Skeletal muscle satellite cell (primary cell): Measurements from ENCODE around the gene THOP1.

Source experiments
- H3K27me3 ChIP-seq: 2 replicates; pipeline ENCODE4 v1.7.0; 2013; ENCODE audit warnings: low read length; ENCODE audit not compliant: control insufficient read depth, insufficient read depth
- H3K36me3 ChIP-seq: 2 replicates; pipeline ENCODE4 v1.7.0; 2013; ENCODE audit warnings: mild to moderate bottlenecking, control low read depth, low read length; ENCODE audit not compliant: insufficient read depth
- H3K4me1 ChIP-seq: 2 replicates; pipeline ENCODE4 v1.7.0; 2013; ENCODE audit warnings: low read length; ENCODE audit not compliant: control insufficient read depth, insufficient read depth
- H3K4me2 ChIP-seq: 2 replicates; pipeline ENCODE4 v1.7.0; 2013; ENCODE audit warnings: mild to moderate bottlenecking, low read length
- H3K4me3 ChIP-seq: 2 replicates; pipeline ENCODE4 v1.7.0; 2013; ENCODE audit warnings: low read length
- H3K9ac ChIP-seq: 2 replicates; pipeline ENCODE4 v1.7.0; 2013; ENCODE audit warnings: mild to moderate bottlenecking, low read depth, low read length, moderate library complexity
- H3K9me3 ChIP-seq: replicated peaks from 2 replicates; pipeline ENCODE4 v1.7.0; 2013; ENCODE audit warnings: mild to moderate bottlenecking, control low read depth, low read length

The THOP1 gene

DNA sequence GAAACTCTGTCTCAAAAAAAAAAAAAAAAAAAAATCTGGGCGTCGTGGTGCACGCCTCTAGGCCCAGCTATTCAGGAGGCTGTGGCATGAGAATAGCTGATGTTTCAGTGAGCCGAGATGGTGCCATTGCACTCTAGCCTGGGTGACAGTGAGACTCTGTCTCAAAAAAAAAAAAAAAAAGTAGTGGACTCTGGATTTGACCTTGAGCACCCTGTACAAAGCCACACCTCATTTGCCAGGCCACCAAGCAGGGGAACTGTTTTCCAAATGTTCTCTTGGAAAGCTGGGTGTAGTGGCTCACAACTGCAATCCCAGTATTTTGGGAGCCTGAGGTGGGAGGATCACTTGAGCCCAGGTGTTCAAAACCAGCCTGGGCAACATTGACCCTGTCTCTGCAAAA is 52.1 kb downstream of the THOP1 start:
- peaks cover 5% of the 10 kb centered on the region for H3K4me1 ChIP-seq
- H3K4me2 ChIP-seq = no peak overlapping the region
- H3K36me3 ChIP-seq = peaks cover 5% of the 10 kb centered on the region
- H3K9ac ChIP-seq = no peak overlapping the region
- H3K4me3 ChIP-seq = no peak overlapping the region
- no peaks in the 10 kb centered on the region for H3K27me3 ChIP-seq
- peaks cover 35% of the 10 kb centered on the region for H3K9me3 ChIP-seq

DNA sequence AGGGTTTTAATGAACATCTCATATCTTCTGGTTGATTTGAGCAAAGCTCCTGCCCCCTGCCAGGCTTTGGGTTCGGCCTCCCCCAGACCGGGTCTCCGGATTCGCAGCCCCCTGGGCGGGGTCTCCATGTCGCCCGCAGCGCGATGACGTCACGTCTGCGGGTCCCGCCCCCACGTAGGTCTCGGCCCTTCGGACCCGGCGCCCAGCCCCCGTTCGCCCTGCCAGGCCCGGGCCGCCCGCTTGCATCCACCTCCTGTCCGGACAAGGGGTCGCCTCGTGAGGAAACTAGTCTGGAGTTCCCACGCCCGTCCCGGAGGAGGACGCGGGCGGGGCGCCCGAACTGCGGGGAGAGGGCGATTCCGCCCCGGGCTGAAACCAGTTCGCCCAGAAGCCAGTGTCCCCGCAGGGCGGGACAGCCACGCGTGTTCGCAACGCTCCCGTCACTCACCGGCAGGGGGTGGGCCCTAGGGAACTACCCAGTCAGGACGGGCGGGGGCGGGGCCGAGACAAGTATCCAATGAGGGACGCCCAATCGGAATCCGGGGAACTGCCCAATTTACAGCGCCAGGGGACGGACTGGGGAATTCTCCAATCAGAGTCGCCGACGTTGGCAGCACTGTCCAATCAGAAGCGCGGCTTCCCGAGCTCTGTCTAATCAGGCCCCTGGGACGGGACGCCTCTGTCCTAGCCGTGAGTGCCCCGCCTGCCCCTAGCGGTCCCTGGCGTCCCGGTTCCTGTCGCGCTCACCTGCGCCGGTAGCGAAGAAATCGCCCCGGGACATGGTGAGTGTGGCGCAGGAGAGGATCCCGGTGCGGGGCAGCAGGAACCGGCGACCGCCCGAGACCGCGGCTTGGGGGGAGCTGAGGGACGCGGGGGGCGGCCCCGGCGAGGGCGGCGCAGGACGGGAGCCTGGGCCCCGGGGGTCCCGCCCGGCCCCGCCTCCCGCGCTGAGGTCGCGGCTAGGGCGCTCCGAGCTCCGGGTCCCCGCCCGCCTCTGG is 55.8 kb downstream of the THOP1 start, which contains the start of gene ZNF555:
TSS of gene ZNF555 (plus strand) at position 682 of the 998 bp plus-strand sequence. CDS start at position 780, 98 bp downstream.
- Histone ChIP-seq H3K36me3 (peaks cover 5% of the 10 kb centered on the region), H3K4me3 (peak within 1 kb of the TSS; percentile 95), H3K27me3 (no peaks in the 10 kb centered on the region), H3K9ac (peak within 1 kb of the TSS; percentile 89), H3K4me1 (peaks cover 12% of the 10 kb centered on the region), H3K9me3 (peaks cover 10% of the 10 kb centered on the region), H3K4me2 (peak within 1 kb of the TSS; percentile 99)

DNA sequence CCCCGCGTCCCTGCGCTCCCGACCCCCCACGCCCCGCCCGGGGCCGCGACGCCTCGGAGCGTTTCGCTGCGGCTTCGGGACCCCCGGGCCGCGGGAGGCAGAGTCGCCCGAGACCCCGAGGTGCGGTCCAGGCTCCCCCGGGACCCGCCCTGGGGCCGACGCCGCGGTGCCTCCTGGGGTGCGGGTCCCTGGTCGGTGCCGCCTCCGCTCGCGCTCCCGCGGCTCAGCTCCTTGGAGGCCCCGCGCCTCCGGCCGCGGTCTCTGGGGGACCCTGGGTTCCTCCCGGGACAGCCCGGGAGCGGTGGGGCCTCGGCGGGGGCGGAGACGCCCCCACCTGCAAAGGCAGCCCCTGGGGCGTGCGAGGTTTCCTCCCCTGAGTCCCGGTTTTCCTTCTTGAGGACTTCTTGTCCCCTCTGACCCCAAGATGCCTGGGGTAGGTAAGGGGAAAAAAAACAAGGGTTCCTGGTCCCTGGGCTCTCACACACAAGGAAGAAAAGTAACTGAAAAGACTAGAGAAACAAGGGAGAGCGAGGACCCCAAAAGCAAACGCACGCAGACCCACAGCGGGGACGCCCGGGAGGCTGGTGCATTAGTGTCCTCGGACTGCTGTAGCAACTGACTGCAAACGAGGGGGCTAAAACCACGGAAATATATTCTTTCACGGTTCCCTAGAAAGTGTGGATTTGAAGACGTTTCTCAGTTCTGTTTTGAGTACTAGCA is 56.7 kb downstream of the THOP1 start:
- Histone ChIP-seq H3K4me2 (peak overlapping the region; percentile 99), H3K36me3 (peaks cover 5% of the 10 kb centered on the region), H3K9me3 (peaks cover 4% of the 10 kb centered on the region), H3K4me3 (peak overlapping the region; percentile 95), H3K27me3 (no peaks in the 10 kb centered on the region), H3K9ac (peak overlapping the region; percentile 89), H3K4me1 (peaks cover 15% of the 10 kb centered on the region)

DNA sequence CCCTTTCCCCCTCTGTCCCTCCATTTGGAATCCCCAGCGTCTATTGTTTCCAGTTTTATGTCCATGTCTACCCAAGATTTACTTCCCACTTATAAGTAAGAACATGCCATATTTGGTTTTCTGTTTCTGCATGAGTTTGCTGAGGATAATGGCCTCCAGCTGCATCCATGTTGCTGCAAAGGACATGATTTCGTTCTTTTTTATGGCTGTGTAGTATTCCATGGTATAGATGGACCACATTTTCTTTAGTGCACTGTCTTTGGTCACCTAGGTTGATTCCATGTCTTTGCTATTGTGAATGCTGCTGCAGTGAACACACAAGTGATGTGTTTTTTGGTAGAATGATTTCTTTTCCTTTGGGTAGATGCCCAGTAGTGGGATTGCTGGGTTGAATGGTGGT is 59.8 kb downstream of the THOP1 start:
- peaks cover under 1% of the 10 kb centered on the region for H3K9me3 ChIP-seq
- H3K36me3 ChIP-seq = peaks cover 8% of the 10 kb centered on the region
- H3K27me3 ChIP-seq = no peaks in the 10 kb centered on the region
- H3K9ac ChIP-seq = no peak overlapping the region
- peaks cover 19% of the 10 kb centered on the region for H3K4me1 ChIP-seq
- H3K4me3 ChIP-seq = no peak overlapping the region
- no peak overlapping the region for H3K4me2 ChIP-seq

DNA sequence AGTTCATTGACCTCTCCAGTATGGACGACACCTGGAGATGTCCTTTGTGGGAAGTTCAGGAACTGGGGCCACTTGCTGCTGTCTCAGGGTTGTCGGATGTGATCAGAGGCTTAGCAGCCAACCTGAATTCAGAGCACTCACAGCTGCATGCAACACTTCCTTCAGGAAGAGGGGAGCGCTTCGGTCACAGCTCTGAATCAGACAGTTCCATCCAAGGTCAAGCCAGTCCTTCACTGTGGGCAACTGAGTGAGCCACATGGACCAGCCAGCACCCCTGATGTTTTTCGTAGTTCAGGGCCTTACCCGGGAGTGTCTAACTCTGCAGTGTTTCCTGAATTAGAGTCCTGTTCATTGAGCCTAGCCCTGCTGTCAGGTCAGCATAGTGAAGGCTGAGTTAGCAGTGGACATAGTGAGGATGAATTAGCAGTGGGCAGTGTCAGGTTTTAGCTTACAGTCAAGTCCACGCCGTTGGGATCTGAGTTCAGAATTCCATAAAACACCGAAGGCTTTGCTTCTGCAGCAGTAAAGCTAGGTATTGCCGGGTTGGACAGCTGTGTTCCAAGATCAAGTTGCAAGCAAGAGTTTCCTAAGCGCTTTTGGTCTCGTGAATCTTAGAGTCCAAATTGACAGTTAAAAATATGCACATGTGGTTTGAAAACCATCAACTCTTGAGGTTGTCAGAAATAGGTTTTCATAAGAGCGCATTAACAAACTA is 61.0 kb downstream of the THOP1 start:
- peaks cover 8% of the 10 kb centered on the region for H3K9me3 ChIP-seq
- no peak overlapping the region for H3K4me3 ChIP-seq
- peak overlapping the region; percentile 26 for H3K4me2 ChIP-seq
- no peaks in the 10 kb centered on the region for H3K27me3 ChIP-seq
- H3K4me1 ChIP-seq = peaks cover 19% of the 10 kb centered on the region
- H3K36me3 ChIP-seq = peaks cover 17% of the 10 kb centered on the region
- H3K9ac ChIP-seq = no peak overlapping the region

DNA sequence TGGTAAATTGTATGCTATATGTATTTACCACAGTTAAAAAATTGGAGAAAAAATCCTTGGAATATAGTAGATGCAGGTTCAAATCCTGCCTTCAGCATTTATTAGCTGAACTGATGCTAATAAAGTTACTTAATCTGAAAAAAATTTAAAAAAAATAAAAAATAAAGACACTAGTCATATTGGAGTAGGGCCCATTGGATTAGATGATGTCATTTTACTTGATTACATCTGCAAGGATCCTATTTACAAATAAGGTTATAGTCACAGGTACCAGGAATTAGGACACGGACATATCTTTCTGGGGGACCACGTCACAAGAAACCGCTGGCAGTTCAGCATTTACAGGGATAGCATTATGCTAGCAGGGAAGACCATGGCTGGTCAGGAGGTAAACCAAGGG is 62.2 kb downstream of the THOP1 start:
- Histone ChIP-seq H3K9ac (no peak overlapping the region), H3K4me2 (no peak overlapping the region), H3K4me3 (no peak overlapping the region), H3K4me1 (peaks cover 14% of the 10 kb centered on the region), H3K36me3 (peaks cover 29% of the 10 kb centered on the region), H3K9me3 (peaks cover 18% of the 10 kb centered on the region), H3K27me3 (no peaks in the 10 kb centered on the region)

DNA sequence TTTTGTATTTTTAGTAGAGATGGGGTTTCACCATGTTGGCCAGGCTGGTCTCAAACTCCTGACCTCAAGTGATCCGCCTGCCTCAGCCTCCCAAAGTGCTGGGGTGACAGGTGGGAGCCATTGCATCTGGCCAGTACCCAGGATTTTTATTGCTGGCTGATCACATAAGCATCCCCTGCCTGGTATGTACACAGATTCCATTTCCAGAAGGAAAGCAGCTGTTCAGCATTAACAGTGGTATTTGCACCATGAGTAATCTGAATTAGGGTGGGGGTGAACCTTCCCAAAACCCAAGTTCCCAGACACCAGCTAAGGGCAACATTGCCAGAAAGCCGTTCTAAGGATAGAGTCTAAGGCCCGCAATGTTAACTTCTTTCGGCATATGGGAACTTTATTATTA is 63.3 kb downstream of the THOP1 start:
- no peak overlapping the region for H3K9ac ChIP-seq
- peak overlapping the region; percentile 17 for H3K4me3 ChIP-seq
- peaks cover 12% of the 10 kb centered on the region for H3K4me1 ChIP-seq
- H3K36me3 ChIP-seq = peaks cover 40% of the 10 kb centered on the region
- no peaks in the 10 kb centered on the region for H3K27me3 ChIP-seq
- H3K4me2 ChIP-seq = peak overlapping the region; percentile 54
- H3K9me3 ChIP-seq = peaks cover 29% of the 10 kb centered on the region

DNA sequence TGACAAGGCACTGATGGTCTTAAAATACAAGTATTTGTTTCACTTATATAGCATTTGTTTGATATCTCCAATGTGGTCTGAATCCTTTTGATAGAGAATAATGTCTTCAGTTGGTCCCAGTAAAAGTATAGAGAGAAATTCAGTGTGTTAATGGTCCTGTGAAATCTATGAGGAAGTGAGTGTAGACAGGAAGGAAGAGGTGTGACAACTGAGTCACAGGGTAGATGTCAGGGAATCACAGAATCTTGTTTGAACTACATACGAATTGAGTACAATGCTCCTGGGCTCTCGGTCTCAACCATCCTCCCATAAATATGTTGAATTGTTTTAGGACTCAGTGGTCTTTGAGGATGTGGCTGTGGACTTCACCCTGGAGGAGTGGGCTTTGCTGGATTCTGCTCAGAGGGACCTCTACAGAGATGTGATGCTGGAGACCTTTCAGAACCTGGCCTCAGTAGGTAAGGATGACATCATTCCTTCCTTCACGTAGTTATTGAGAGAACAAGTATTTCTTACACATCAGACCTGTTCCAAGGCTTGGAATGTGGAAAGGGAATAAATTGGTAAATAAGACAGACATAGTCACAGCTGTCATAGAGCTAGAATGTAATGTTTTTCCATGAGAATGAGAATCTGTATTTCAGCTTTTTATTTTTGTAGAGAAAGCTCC is 65.1 kb downstream of the THOP1 start:
- Histone ChIP-seq H3K9ac (no peak overlapping the region), H3K36me3 (peaks cover 48% of the 10 kb centered on the region), H3K4me3 (no peak overlapping the region), H3K4me1 (peaks cover 12% of the 10 kb centered on the region), H3K4me2 (no peak overlapping the region), H3K9me3 (peaks cover 38% of the 10 kb centered on the region), H3K27me3 (no peaks in the 10 kb centered on the region)

DNA sequence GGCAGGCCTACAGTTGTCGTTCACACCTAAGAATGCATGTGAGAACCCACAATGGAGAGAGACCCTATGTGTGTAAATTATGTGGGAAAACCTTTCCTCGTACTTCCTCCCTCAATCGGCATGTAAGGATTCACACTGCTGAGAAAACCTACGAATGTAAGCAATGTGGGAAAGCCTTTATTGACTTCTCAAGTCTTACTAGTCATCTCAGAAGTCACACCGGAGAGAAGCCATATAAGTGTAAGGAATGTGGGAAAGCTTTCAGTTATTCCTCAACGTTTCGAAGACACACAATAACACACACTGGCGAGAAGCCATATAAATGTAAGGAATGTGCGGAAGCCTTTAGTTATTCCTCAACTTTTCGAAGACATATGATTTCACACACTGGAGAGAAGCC is 67.3 kb downstream of the THOP1 start:
- peaks cover 38% of the 10 kb centered on the region for H3K9me3 ChIP-seq
- peaks cover 53% of the 10 kb centered on the region for H3K36me3 ChIP-seq

DNA sequence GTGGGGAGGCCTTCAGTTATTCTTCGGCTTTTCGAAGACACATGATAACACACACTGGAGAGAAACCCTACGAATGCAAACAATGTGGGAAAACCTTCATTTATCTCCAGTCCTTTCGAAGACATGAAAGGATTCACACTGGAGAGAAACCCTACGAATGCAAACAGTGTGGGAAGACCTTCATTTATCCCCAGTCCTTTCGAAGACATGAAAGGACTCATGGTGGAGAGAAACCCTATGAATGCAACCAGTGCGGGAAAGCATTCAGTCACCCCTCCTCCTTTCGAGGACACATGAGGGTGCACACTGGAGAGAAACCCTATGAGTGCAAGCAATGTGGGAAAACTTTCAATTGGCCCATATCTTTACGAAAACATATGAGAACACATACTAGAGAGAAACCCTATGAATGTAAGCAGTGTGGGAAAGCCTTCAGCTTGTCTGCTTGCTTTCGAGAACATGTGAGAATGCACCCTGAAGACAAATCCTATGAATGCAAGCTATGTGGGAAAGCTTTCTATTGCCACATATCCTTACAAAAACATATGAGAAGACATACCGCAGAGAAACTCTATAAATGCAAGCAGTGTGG is 67.8 kb downstream of the THOP1 start:
- H3K4me3 ChIP-seq = no peak overlapping the region
- H3K27me3 ChIP-seq = no peaks in the 10 kb centered on the region
- H3K4me2 ChIP-seq = no peak overlapping the region
- no peak overlapping the region for H3K9ac ChIP-seq
- peaks cover 53% of the 10 kb centered on the region for H3K36me3 ChIP-seq
- peaks cover 38% of the 10 kb centered on the region for H3K9me3 ChIP-seq
- peaks cover 5% of the 10 kb centered on the region for H3K4me1 ChIP-seq

More for the DNA sequence above, 67.3 kb downstream of the THOP1 start:
- H3K27me3 ChIP-seq = no peaks in the 10 kb centered on the region
- peaks cover 5% of the 10 kb centered on the region for H3K4me1 ChIP-seq
- no peak overlapping the region for H3K9ac ChIP-seq
- no peak overlapping the region for H3K4me3 ChIP-seq
- H3K4me2 ChIP-seq = no peak overlapping the region
